HEK293 (cell line): ENCODE results near the gene SNX15.
A peak's percentile ranks its signal among the peaks of the same experiment; 100 is the strongest.

ENCODE experiments used
- CTCF ChIA-PET: fragments of 350-600 bp; formaldehyde crosslinking; extraction: SDS; loops from one replicate; lab custom pipeline; 2021; ENCODE audit warnings: antibody characterized with exemption; lab: Yijun Ruan, JAX
- POLR2A ChIA-PET: fragments of 300-600 bp; formaldehyde crosslinking; extraction: SDS; loops from one replicate; lab custom pipeline; 2020; ENCODE audit warnings: antibody characterized with exemption, inconsistent platforms; lab: Yijun Ruan, JAX
- H3K27ac ChIP-seq: fragments of 200-500 bp; sonication (Bioruptor generic); 2 replicates; pipeline ENCODE4 v1.5.1; 2014; ENCODE audit warnings: low read depth, low read length, control low read depth, inconsistent platforms; ENCODE audit errors: extremely low read depth
- H3K36me3 ChIP-seq, 2 experiments: fragments of 200-500 bp in 1 of 2; sonication (Bioruptor generic) in 1 of 2; 1 replicate in 1 of 2; 2 replicates in 1 of 2; pipeline ENCODE4 v1.5.1; 2014 to 2017; ENCODE audit warnings: inconsistent platforms in 2 of 2, low read length in 2 of 2; ENCODE audit not compliant: control insufficient read depth in 2 of 2, insufficient read depth in 1 of 2
- H3K4me1 ChIP-seq: fragments of 200-500 bp; sonication (Bioruptor generic); 2 replicates; pipeline ENCODE4 v1.5.1; 2014; ENCODE audit warnings: mild to moderate bottlenecking, low read length, inconsistent platforms; ENCODE audit not compliant: control insufficient read depth, insufficient read depth
- H3K4me3 ChIP-seq: 2 replicates; pipeline ENCODE4 v1.5.1; 2011; ENCODE audit warnings: low read depth, mild to moderate bottlenecking, control low read depth, low read length, moderate library complexity
- H3K9me3 ChIP-seq: fragments of 200-500 bp; sonication (Bioruptor generic); 2 replicates; pipeline ENCODE4 v1.5.1; 2014; ENCODE audit warnings: low read depth, low read length, inconsistent platforms; ENCODE audit not compliant: control insufficient read depth, insufficient read depth
- EGR2 ChIP-seq: fragments of 450-650 bp; formaldehyde crosslinking; IDR thresholded peaks from 2 replicates; pipeline ENCODE4 v1.5.1; 2016; ENCODE audit warnings: low read depth, missing biosample characterization, missing genetic modification characterization
- FEZF1 ChIP-seq: fragments of 450-650 bp; formaldehyde crosslinking; IDR thresholded peaks from 2 replicates; pipeline ENCODE4 v1.5.1; 2016; ENCODE audit warnings: missing biosample characterization, missing genetic modification characterization
- ZFHX2 ChIP-seq: fragments of 450-650 bp; formaldehyde crosslinking; conservative IDR thresholded peaks from 2 replicates; pipeline ENCODE4 v1.5.1; 2016; ENCODE audit warnings: missing biosample characterization, missing genetic modification characterization
- ZFP69B ChIP-seq: fragments of 450-650 bp; formaldehyde crosslinking; IDR thresholded peaks from 2 replicates; pipeline ENCODE4 v1.5.1; 2016; ENCODE audit warnings: missing biosample characterization, missing genetic modification characterization
- ZNF155 ChIP-seq: fragments of 450-650 bp; formaldehyde crosslinking; IDR thresholded peaks from 2 replicates; pipeline ENCODE4 v1.5.1; 2016; ENCODE audit warnings: missing biosample characterization, missing genetic modification characterization
- ZNF169 ChIP-seq: fragments of 450-650 bp; formaldehyde crosslinking; IDR thresholded peaks from 2 replicates; pipeline ENCODE4 v1.5.1; 2016; ENCODE audit warnings: missing biosample characterization, missing genetic modification characterization
- ZNF202 ChIP-seq: fragments of 450-650 bp; formaldehyde crosslinking; IDR thresholded peaks from 2 replicates; pipeline ENCODE4 v1.5.1; 2016; ENCODE audit warnings: missing biosample characterization, missing genetic modification characterization, borderline replicate concordance
- ZNF266 ChIP-seq: fragments of 450-650 bp; formaldehyde crosslinking; IDR thresholded peaks from 2 replicates; pipeline ENCODE4 v1.5.1; 2016; ENCODE audit warnings: missing biosample characterization, missing genetic modification characterization, low read depth
- ZNF302 ChIP-seq: fragments of 450-650 bp; formaldehyde crosslinking; IDR thresholded peaks from 2 replicates; pipeline ENCODE4 v1.5.1; 2016; ENCODE audit warnings: missing biosample characterization, missing genetic modification characterization, low read depth
- ZNF404 ChIP-seq: fragments of 450-650 bp; formaldehyde crosslinking; IDR thresholded peaks from 2 replicates; pipeline ENCODE4 v1.5.1; 2017; ENCODE audit warnings: missing biosample characterization, missing genetic modification characterization
- ZNF629 ChIP-seq: fragments of 450-650 bp; formaldehyde crosslinking; IDR thresholded peaks from 2 replicates; pipeline ENCODE4 v1.5.1; 2017; ENCODE audit warnings: missing biosample characterization, missing genetic modification characterization
- ZNF76 ChIP-seq: fragments of 450-650 bp; formaldehyde crosslinking; IDR thresholded peaks from 2 replicates; pipeline ENCODE4; 2016; ENCODE audit warnings: low read depth, missing biosample characterization, missing genetic modification characterization, borderline replicate concordance
- ZXDB ChIP-seq: fragments of 450-650 bp; formaldehyde crosslinking; IDR thresholded peaks from 2 replicates; pipeline ENCODE4 v1.5.1; 2016; ENCODE audit warnings: missing biosample characterization, missing genetic modification characterization
- TF ChIP-seq, protein P1 (sequence below): fragments of 450-650 bp; formaldehyde crosslinking; IDR thresholded peaks from 2 replicates; pipeline ENCODE4 v1.5.1; 2016; ENCODE audit warnings: missing biosample characterization, missing genetic modification characterization
- TF ChIP-seq, protein P2 (sequence below): fragments of 450-650 bp; formaldehyde crosslinking; IDR thresholded peaks from 2 replicates; pipeline ENCODE4 v1.5.1; 2016; ENCODE audit warnings: missing biosample characterization, missing genetic modification characterization
- TF ChIP-seq, protein P3 (sequence below): fragments of 450-650 bp; formaldehyde crosslinking; IDR thresholded peaks from 2 replicates; pipeline ENCODE4 v1.5.1; 2016; ENCODE audit warnings: missing biosample characterization, missing genetic modification characterization
- TF ChIP-seq, protein P4 (sequence below): fragments of 450-650 bp; formaldehyde crosslinking; IDR thresholded peaks from 2 replicates; pipeline ENCODE4 v1.5.1; 2016; ENCODE audit warnings: missing biosample characterization, missing genetic modification characterization
- TF ChIP-seq, protein P5 (sequence below): fragments of 450-650 bp; formaldehyde crosslinking; IDR thresholded peaks from 2 replicates; pipeline ENCODE4 v1.5.1; 2016; ENCODE audit warnings: missing biosample characterization, missing genetic modification characterization
- TF ChIP-seq, protein P6 (sequence below): fragments of 450-650 bp; formaldehyde crosslinking; IDR thresholded peaks from 2 replicates; pipeline ENCODE4 v1.5.1; 2017; ENCODE audit warnings: missing biosample characterization, missing genetic modification characterization
- TF ChIP-seq, protein P7 (sequence below): fragments of 450-650 bp; formaldehyde crosslinking; IDR thresholded peaks from 2 replicates; pipeline ENCODE4 v1.5.1; 2016; ENCODE audit warnings: missing biosample characterization, missing genetic modification characterization, low read depth

The SNX15 gene

DNA sequence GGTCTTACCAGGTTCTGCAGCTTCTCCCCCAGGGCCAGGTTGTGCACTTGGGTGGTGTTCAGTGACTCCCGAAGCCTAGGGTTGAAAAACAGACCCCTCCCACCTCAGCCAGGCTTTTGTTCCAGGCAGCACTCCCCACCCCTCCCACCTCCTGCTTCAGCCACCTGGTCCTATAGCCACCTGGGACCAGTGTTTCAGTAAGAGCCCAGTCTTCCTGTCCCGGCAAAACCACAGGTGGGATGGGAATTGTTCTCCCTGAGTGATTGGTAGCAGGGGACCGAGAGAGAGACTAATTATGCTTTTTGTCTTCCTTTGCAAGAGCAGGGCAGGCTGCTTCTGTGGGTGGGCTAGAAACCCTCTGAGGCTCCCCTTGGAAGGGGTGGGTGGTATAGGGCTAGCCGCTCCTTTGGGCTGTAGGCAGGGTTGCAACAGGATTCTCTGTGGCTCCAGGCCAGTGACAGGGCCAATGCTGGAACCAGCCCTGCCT lies 39.6 kb downstream of the SNX15 start:
- Histone ChIP-seq H3K4me3 (no peak overlapping the region), H3K36me3 (no peaks in the 10 kb centered on the region), H3K4me1 (no peaks in the 10 kb centered on the region), H3K9me3 (no peaks in the 10 kb centered on the region), H3K27ac (no peak overlapping the region)
- ChIA-PET POLR2A (interaction anchor here (1.8 kb wide), 1 partner anchor 9 kb away, joined by 5 read pairs; no protein-coding TSS in a partner anchor), CTCF (interaction anchor here (0.8 kb wide), 1 partner anchor 11 kb away, joined by 4 read pairs; no protein-coding TSS in a partner anchor)
- TF ChIP-seq, protein P1, sequence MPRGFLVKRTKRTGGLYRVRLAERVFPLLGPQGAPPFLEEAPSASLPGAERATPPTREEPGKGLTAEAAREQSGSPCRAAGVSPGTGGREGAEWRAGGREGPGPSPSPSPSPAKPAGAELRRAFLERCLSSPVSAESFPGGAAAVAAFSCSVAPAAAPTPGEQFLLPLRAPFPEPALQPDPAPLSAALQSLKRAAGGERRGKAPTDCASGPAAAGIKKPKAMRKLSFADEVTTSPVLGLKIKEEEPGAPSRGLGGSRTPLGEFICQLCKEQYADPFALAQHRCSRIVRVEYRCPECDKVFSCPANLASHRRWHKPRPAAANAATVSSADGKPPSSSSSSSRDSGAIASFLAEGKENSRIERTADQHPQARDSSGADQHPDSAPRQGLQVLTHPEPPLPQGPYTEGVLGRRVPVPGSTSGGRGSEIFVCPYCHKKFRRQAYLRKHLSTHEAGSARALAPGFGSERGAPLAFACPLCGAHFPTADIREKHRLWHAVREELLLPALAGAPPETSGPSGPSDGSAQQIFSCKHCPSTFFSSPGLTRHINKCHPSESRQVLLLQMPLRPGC (tag by site-specific recombination): no peak
- TF ChIP-seq ZNF266 (no peak), EGR2 (tag by site-specific recombination) (peak; percentile 78), ZXDB (tag by site-specific recombination) (no peak), ZNF404 (tag by site-specific recombination) (no peak), ZFP69B (tag by site-specific recombination) (no peak), ZNF76 (tag by site-specific recombination) (no peak), ZNF169 (no peak), ZNF302 (no peak), ZNF155 (tag by site-specific recombination) (no peak), ZFHX2 (tag by site-specific recombination) (peak; percentile 21; the same call in 1 of the 2 replicates)
- TF ChIP-seq, protein P2, sequence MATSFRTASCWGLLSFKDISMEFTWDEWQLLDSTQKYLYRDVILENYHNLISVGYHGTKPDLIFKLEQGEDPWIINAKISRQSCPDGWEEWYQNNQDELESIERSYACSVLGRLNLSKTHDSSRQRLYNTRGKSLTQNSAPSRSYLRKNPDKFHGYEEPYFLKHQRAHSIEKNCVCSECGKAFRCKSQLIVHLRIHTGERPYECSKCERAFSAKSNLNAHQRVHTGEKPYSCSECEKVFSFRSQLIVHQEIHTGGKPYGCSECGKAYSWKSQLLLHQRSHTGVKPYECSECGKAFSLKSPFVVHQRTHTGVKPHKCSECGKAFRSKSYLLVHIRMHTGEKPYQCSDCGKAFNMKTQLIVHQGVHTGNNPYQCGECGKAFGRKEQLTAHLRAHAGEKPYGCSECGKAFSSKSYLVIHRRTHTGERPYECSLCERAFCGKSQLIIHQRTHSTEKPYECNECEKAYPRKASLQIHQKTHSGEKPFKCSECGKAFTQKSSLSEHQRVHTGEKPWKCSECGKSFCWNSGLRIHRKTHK (tag by site-specific recombination): no peak
- TF ChIP-seq, protein P3, sequence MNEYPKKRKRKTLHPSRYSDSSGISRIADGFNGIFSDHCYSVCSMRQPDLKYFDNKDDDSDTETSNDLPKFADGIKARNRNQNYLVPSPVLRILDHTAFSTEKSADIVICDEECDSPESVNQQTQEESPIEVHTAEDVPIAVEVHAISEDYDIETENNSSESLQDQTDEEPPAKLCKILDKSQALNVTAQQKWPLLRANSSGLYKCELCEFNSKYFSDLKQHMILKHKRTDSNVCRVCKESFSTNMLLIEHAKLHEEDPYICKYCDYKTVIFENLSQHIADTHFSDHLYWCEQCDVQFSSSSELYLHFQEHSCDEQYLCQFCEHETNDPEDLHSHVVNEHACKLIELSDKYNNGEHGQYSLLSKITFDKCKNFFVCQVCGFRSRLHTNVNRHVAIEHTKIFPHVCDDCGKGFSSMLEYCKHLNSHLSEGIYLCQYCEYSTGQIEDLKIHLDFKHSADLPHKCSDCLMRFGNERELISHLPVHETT (tag by site-specific recombination): no peak

DNA sequence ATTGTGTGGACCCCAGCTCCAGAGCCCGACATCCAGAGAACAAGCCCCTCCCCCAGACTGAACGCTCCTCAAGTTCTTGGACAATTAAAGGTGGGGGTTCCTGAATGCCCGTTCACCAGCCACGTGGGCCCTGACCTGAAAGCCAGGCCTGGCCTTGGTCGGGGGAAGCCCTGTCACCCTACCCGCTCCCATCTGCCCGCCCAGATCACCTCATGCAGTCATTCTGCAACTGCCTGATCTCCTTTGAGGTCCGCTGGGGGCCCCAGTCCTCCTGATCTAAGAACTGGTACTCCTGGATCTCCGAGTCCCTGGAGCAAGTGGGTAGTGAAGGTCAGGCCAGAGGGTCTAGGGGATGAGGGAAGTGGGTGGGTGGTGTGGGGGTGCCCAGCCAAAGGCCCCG lies 40.2 kb downstream of the SNX15 start:
- Histone ChIP-seq H3K4me1 (no peaks in the 10 kb centered on the region), H3K27ac (no peak overlapping the region), H3K4me3 (no peak overlapping the region), H3K36me3 (no peaks in the 10 kb centered on the region), H3K9me3 (no peaks in the 10 kb centered on the region)
- CTCF ChIA-PET: no interaction called here
- POLR2A ChIA-PET: interaction anchor here (1.8 kb wide), 1 partner anchor 9 kb away, joined by 5 read pairs; no protein-coding TSS in a partner anchor
- TF ChIP-seq, protein P4, sequence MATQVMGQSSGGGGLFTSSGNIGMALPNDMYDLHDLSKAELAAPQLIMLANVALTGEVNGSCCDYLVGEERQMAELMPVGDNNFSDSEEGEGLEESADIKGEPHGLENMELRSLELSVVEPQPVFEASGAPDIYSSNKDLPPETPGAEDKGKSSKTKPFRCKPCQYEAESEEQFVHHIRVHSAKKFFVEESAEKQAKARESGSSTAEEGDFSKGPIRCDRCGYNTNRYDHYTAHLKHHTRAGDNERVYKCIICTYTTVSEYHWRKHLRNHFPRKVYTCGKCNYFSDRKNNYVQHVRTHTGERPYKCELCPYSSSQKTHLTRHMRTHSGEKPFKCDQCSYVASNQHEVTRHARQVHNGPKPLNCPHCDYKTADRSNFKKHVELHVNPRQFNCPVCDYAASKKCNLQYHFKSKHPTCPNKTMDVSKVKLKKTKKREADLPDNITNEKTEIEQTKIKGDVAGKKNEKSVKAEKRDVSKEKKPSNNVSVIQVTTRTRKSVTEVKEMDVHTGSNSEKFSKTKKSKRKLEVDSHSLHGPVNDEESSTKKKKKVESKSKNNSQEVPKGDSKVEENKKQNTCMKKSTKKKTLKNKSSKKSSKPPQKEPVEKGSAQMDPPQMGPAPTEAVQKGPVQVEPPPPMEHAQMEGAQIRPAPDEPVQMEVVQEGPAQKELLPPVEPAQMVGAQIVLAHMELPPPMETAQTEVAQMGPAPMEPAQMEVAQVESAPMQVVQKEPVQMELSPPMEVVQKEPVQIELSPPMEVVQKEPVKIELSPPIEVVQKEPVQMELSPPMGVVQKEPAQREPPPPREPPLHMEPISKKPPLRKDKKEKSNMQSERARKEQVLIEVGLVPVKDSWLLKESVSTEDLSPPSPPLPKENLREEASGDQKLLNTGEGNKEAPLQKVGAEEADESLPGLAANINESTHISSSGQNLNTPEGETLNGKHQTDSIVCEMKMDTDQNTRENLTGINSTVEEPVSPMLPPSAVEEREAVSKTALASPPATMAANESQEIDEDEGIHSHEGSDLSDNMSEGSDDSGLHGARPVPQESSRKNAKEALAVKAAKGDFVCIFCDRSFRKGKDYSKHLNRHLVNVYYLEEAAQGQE (tag by site-specific recombination): no peak
- TF ChIP-seq ZNF629 (no peak), FEZF1 (tag by site-specific recombination) (no peak), ZNF202 (tag by site-specific recombination) (no peak)
- TF ChIP-seq, protein P5, sequence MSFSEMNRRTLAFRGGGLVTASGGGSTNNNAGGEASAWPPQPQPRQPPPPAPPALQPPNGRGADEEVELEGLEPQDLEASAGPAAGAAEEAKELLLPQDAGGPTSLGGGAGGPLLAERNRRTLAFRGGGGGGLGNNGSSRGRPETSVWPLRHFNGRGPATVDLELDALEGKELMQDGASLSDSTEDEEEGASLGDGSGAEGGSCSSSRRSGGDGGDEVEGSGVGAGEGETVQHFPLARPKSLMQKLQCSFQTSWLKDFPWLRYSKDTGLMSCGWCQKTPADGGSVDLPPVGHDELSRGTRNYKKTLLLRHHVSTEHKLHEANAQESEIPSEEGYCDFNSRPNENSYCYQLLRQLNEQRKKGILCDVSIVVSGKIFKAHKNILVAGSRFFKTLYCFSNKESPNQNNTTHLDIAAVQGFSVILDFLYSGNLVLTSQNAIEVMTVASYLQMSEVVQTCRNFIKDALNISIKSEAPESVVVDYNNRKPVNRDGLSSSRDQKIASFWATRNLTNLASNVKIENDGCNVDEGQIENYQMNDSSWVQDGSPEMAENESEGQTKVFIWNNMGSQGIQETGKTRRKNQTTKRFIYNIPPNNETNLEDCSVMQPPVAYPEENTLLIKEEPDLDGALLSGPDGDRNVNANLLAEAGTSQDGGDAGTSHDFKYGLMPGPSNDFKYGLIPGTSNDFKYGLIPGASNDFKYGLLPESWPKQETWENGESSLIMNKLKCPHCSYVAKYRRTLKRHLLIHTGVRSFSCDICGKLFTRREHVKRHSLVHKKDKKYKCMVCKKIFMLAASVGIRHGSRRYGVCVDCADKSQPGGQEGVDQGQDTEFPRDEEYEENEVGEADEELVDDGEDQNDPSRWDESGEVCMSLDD (tag by site-specific recombination): no peak
- TF ChIP-seq, protein P6, sequence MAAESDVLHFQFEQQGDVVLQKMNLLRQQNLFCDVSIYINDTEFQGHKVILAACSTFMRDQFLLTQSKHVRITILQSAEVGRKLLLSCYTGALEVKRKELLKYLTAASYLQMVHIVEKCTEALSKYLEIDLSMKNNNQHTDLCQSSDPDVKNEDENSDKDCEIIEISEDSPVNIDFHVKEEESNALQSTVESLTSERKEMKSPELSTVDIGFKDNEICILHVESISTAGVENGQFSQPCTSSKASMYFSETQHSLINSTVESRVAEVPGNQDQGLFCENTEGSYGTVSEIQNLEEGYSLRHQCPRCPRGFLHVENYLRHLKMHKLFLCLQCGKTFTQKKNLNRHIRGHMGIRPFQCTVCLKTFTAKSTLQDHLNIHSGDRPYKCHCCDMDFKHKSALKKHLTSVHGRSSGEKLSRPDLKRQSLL (tag by site-specific recombination): no peak
- TF ChIP-seq, protein P7, sequence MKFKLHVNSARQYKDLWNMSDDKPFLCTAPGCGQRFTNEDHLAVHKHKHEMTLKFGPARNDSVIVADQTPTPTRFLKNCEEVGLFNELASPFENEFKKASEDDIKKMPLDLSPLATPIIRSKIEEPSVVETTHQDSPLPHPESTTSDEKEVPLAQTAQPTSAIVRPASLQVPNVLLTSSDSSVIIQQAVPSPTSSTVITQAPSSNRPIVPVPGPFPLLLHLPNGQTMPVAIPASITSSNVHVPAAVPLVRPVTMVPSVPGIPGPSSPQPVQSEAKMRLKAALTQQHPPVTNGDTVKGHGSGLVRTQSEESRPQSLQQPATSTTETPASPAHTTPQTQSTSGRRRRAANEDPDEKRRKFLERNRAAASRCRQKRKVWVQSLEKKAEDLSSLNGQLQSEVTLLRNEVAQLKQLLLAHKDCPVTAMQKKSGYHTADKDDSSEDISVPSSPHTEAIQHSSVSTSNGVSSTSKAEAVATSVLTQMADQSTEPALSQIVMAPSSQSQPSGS: no peak
